GM23248 (cell line): ENCODE data around the gene MTNR1A. TPM values are rescaled to one million over a fixed set of nuclear protein-coding genes. Genes with fewer than 3 reads are reported as not detected.

Source experiments
- DNase-seq: peaks from one replicate; pipeline ENCODE4 v3.0.0-alpha.2; 2015
- H2AFZ ChIP-seq: fragments of 200-600 bp; sonication (generic); 2 replicates; pipeline ENCODE4 v1.6.1; 2016; ENCODE audit warnings: antibody characterized with exemption
- H3F3A ChIP-seq: fragments of 200-600 bp; sonication (generic); 2 replicates; pipeline ENCODE4 v1.6.1; 2016; ENCODE audit warnings: mild to moderate bottlenecking, antibody characterized with exemption, mixed run types; ENCODE audit not compliant: insufficient read depth
- H3K27ac ChIP-seq: fragments of 200-600 bp; sonication (generic); 2 replicates; pipeline ENCODE4 v1.5.1; 2016; ENCODE audit warnings: mild to moderate bottlenecking
- H3K27me3 ChIP-seq: fragments of 200-600 bp; sonication (generic); replicated peaks from 2 replicates; pipeline ENCODE4 v1.6.1; 2016; ENCODE audit warnings: mild to moderate bottlenecking; ENCODE audit not compliant: insufficient read depth
- H3K36me3 ChIP-seq: fragments of 200-600 bp; sonication (generic); 2 replicates; pipeline ENCODE4 v1.6.1; 2016; ENCODE audit warnings: low read depth, mild to moderate bottlenecking
- H3K4me1 ChIP-seq: fragments of 200-600 bp; sonication (generic); 2 replicates; pipeline ENCODE4 v1.6.1; 2016; ENCODE audit warnings: mild to moderate bottlenecking; ENCODE audit not compliant: insufficient read depth
- H3K4me2 ChIP-seq: fragments of 200-600 bp; sonication (generic); one replicate; pipeline ENCODE4 v1.6.1; 2016; ENCODE audit warnings: mild to moderate bottlenecking; ENCODE audit not compliant: unreplicated experiment
- H3K4me3 ChIP-seq: fragments of 200-600 bp; sonication (generic); 2 replicates; pipeline ENCODE4 v1.5.1; 2016; ENCODE audit warnings: mild to moderate bottlenecking
- H3K79me2 ChIP-seq: fragments of 200-600 bp; sonication (generic); 2 replicates; pipeline ENCODE4 v1.6.1; 2016; ENCODE audit warnings: mild to moderate bottlenecking; ENCODE audit not compliant: insufficient read depth
- H3K9ac ChIP-seq: fragments of 200-600 bp; sonication (generic); 2 replicates; pipeline ENCODE4 v1.6.1; 2016; ENCODE audit warnings: mild to moderate bottlenecking
- H3K9me2 ChIP-seq: fragments of 200-600 bp; sonication (generic); 2 replicates; pipeline ENCODE4 v1.6.1; 2016; ENCODE audit warnings: mixed run types, mild to moderate bottlenecking, moderate library complexity; ENCODE audit not compliant: insufficient read depth
- H3K9me3 ChIP-seq: fragments of 200-600 bp; sonication (generic); one replicate; pipeline ENCODE4 v1.6.1; 2017; ENCODE audit warnings: low read depth
- H4K20me1 ChIP-seq: fragments of 200-600 bp; sonication (generic); 2 replicates; pipeline ENCODE4 v1.6.0; 2016; ENCODE audit not compliant: insufficient read depth
- EZH2 ChIP-seq: fragments of 200-600 bp; sonication (generic); IDR thresholded peaks from 2 replicates; pipeline ENCODE4 v1.6.1; 2018; ENCODE audit warnings: antibody characterized with exemption, mild to moderate bottlenecking; ENCODE audit not compliant: insufficient read depth, poor library complexity, severe bottlenecking
- EZH2phosphoT487 ChIP-seq: fragments of 200-600 bp; sonication (generic); IDR thresholded peaks from 2 replicates; pipeline ENCODE4 v1.6.1; 2018; ENCODE audit warnings: antibody characterized with exemption, moderate library complexity, mild to moderate bottlenecking, low read depth; ENCODE audit not compliant: insufficient read depth
- WGBS, 2 experiments: methylation state at CpG; one replicate each; pipeline ENCODE4 v1.1.6; 2015 to 2017; ENCODE audit warnings: low lambda C conversion rate in 2 of 2, low coverage in 1 of 2; ENCODE audit errors: missing lambda C conversion rate in 2 of 2; 5-methylcytosine and 5-hydroxymethylcytosine counted together
- in situ Hi-C: fragments of 300-500 bp; cut with MboI; formaldehyde crosslinking; loops from 2 replicates; pipeline ENCODE4 v1.15.0; 2020
- polyA plus RNA-seq: library from polyadenylated mRNA; unstranded; fragments of >200 nt; fragmentation: Nextera tagmentation; extraction: Ambion mirVana; gene quantifications from 2 replicates; pipeline ENCODE4 v1.2.1, GENCODE V29; 2016
- total RNA-seq: library from RNA; depleted of rRNA; stranded (reverse); fragments of >200 nt; shearing (Covaris generic); gene quantifications from 2 replicates; pipeline ENCODE4 v1.2.3, GENCODE V29; 2014

The MTNR1A gene
- total and polyA plus RNA-seq, 2 experiments from 2014 or later: not detected

DNA sequence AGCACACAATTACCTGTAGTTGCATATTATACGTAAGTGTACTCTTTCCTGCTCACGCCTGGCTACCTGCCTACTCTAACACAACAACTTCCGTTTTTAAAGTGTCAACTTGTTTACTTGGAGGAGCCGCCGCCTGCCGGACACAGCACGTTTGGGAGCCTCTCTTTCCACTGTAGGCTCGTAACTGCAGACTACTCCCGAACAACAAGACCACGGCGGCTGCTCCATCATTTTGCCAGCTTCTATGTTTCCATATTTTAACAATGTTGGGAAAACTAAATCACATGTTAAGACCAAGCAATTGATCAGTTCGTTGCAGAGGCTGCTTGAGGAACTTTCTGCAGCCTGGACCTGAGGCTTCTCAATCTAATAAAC lies 841 bp downstream of the MTNR1A start:
- peaks cover 9% of the 10 kb centered on the region for H3K4me1 ChIP-seq
- DNase-seq: peak; percentile 41
- no peak overlapping the region for H3K9ac ChIP-seq
- H3K9me3 ChIP-seq: no peaks in the 10 kb centered on the region
- TF ChIP-seq EZH2phosphoT487: no peak
- TF ChIP-seq EZH2: no peak
- H3K9me2 ChIP-seq: no peaks in the 10 kb centered on the region
- no peaks in the 10 kb centered on the region for H3K36me3 ChIP-seq
- H3K79me2 ChIP-seq: no peaks in the 10 kb centered on the region
- in situ Hi-C loops: no loop called here
- no peaks in the 10 kb centered on the region for H3F3A ChIP-seq
- peaks cover 73% of the 10 kb centered on the region for H3K27me3 ChIP-seq
- no peak overlapping the region for H3K27ac ChIP-seq
- H3K4me3 ChIP-seq: peak overlapping the region; percentile 39
- peak overlapping the region; percentile 49 for H3K4me2 ChIP-seq
- WGBS, 2 experiments: 5 to 6% methylated on average over 12 of the region's 12 CpGs
- H2AFZ ChIP-seq: peak overlapping the region; percentile 47
- H4K20me1 ChIP-seq: no peaks in the 10 kb centered on the region

DNA sequence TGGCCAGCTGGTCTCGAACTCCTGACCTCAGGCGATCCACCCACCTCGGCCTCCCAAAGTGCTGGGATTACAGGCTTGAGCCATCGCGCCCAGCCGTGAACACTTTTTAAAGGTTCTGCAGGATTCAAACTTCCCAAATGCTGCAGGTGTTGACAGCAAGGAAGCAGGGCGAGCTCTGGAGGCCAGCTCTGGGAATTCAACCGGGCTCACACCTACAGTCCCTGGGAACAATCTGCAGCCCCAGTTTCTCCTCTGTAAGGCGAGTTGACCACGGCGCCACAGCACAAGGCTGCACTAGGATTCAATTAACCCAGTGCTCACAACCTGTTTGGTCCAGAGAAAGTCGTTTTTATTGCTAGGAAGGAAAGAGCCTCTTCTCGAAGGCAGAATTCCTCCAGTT lies 1.6 kb downstream of the MTNR1A start:
- Histone ChIP-seq H2AFZ (no peak overlapping the region), H3K4me2 (no peak overlapping the region), H3K36me3 (no peaks in the 10 kb centered on the region), H3K9ac (no peak overlapping the region), H3K27ac (no peak overlapping the region), H3K79me2 (no peaks in the 10 kb centered on the region), H3K9me3 (no peaks in the 10 kb centered on the region), H3F3A (no peaks in the 10 kb centered on the region), H3K4me3 (no peak overlapping the region), H4K20me1 (no peaks in the 10 kb centered on the region), H3K4me1 (peaks cover 9% of the 10 kb centered on the region), H3K27me3 (peaks cover 73% of the 10 kb centered on the region), H3K9me2 (no peaks in the 10 kb centered on the region)
- no peak for DNase-seq
- WGBS, 2 experiments: 17 to 30% methylated on average over 13 of the region's 13 CpGs
- TF ChIP-seq EZH2: no peak
- no peak for TF ChIP-seq EZH2phosphoT487
- in situ Hi-C loops: no loop called here

DNA sequence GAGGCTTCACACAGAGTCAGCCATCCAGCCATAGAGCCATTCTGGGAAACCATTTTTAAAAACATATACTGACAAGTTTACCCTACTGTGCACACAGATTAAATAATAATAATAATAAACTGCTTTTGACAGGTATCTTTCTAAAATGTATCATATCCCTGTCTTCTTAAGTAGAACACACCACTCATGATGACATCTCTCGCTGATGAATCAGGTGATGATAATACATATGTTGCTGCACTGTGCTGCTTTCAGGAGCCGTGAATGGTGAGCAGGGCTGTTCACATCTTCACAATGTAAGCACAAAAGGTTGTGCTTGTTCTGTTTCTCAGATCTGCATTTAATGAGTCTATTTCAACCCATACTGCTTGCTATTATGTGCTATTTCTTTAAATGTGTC lies 3.5 kb downstream of the MTNR1A start:
- 49 to 52% methylated on average over 2 of the region's 2 CpGs for WGBS, 2 experiments
- Histone ChIP-seq H3K9me3 (no peaks in the 10 kb centered on the region), H3K9ac (no peak overlapping the region), H3F3A (no peaks in the 10 kb centered on the region), H3K27me3 (peaks cover 69% of the 10 kb centered on the region), H3K79me2 (no peaks in the 10 kb centered on the region), H3K36me3 (no peaks in the 10 kb centered on the region), H3K27ac (no peak overlapping the region), H3K4me3 (no peak overlapping the region), H2AFZ (no peak overlapping the region), H3K4me1 (0 out of 2 replicates have a peak, but pooled peaks cover under 1% of the 10 kb centered on the region), H3K4me2 (no peak overlapping the region), H3K9me2 (no peaks in the 10 kb centered on the region), H4K20me1 (no peaks in the 10 kb centered on the region)
- in situ Hi-C loops: no loop called here
- TF ChIP-seq EZH2phosphoT487 (no peak), EZH2 (no peak)
- no peak for DNase-seq

- 13 to 18% methylated on average over 7 of the region's 7 CpGs for WGBS, 2 experiments
- in situ Hi-C loops: no loop called here
- no peaks in the 10 kb centered on the region for H3F3A ChIP-seq
Observed at GRCh38 chr4:186545436-186545835, 9.9 kb downstream of the MTNR1A start.

DNA sequence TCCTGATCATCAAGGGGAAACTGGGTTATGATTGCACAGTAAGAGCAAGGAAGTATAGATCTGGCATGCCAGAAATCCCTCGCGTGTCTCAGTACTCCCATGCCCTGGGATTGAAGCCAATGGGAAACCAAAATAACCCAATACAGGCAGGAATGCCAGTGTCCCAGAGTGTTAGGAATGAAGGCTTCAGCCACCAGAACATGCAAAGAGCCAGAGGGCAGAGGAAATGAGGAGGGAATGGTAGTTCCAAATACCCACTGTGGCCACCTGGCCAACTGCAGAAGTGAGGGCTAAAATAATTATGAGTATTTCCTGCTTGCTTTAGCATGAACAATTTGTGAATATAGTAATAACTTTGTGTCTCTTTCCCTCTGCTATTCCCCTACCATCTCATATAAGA lies 12.2 kb downstream of the MTNR1A start:
- no peaks in the 10 kb centered on the region; the same call in 1 of the 2 replicates for H3K27me3 ChIP-seq
- in situ Hi-C loops: no loop called here
- no peaks in the 10 kb centered on the region for H3K79me2 ChIP-seq
- no peak overlapping the region for H2AFZ ChIP-seq
- H3K9me2 ChIP-seq: no peaks in the 10 kb centered on the region
- TF ChIP-seq EZH2 (no peak), EZH2phosphoT487 (no peak)
- no peaks in the 10 kb centered on the region for H4K20me1 ChIP-seq
- no peaks in the 10 kb centered on the region for H3K4me1 ChIP-seq
- no peaks in the 10 kb centered on the region for H3F3A ChIP-seq
- H3K36me3 ChIP-seq: no peaks in the 10 kb centered on the region
- H3K4me3 ChIP-seq: no peak overlapping the region
- no peak for DNase-seq
- H3K9me3 ChIP-seq: no peaks in the 10 kb centered on the region
- H3K9ac ChIP-seq: no peak overlapping the region
- WGBS, 2 experiments: 3 to 8% methylated on average over 2 of the region's 2 CpGs
- no peak overlapping the region for H3K4me2 ChIP-seq
- no peak overlapping the region for H3K27ac ChIP-seq

More at GRCh38 chr4:186545436-186545835, 9.9 kb downstream of the MTNR1A start:
- no peaks in the 10 kb centered on the region for H3K36me3 ChIP-seq
- H3K9ac ChIP-seq: no peak overlapping the region
- no peaks in the 10 kb centered on the region for H3K9me3 ChIP-seq
- H3K4me2 ChIP-seq: no peak overlapping the region
- no peaks in the 10 kb centered on the region for H3K4me1 ChIP-seq
- TF ChIP-seq EZH2phosphoT487 (no peak), EZH2 (no peak)
- no peak overlapping the region for H3K4me3 ChIP-seq
- H4K20me1 ChIP-seq: no peaks in the 10 kb centered on the region
- no peaks in the 10 kb centered on the region for H3K9me2 ChIP-seq
- H3K27ac ChIP-seq: no peak overlapping the region
- DNase-seq: no peak
- H3K27me3 ChIP-seq: peaks cover 15% of the 10 kb centered on the region
- no peaks in the 10 kb centered on the region for H3K79me2 ChIP-seq
- no peak overlapping the region for H2AFZ ChIP-seq
